ENCODE measurements around the gene PTCH1. TPM values are rescaled to one million over a fixed set of nuclear protein-coding genes. Genes with fewer than 3 reads are reported as not detected.

Gene PTCH1
- total RNA-seq, 1 donor from 2014 or later, result 3.4 TPM

- DNase-seq, result no peak
Observed at GRCh38 chr9:95437559-95437958, 79.2 kb downstream of the PTCH1 start.

GRCh38 chr9:95436416-95436815, 80.4 kb downstream of the PTCH1 start:
- DNase-seq, result no peak

- DNase-seq, result no peak
Observed at GRCh38 chr9:95435074-95435728, 81.6 kb downstream of the PTCH1 start.

GRCh38 chr9:95434116-95435073, 82.4 kb downstream of the PTCH1 start:
- DNase-seq, result no peak

- DNase-seq, result peak; percentile 34
Observed at GRCh38 chr9:95433096-95433819, 83.5 kb downstream of the PTCH1 start.

GRCh38 chr9:95431286-95431685, 85.5 kb downstream of the PTCH1 start:
- no peak for DNase-seq

GRCh38 chr9:95429948-95430620, 86.7 kb downstream of the PTCH1 start:
- DNase-seq, result no peak

- DNase-seq, result no peak
Observed at GRCh38 chr9:95429096-95429495, 87.7 kb downstream of the PTCH1 start.

GRCh38 chr9:95425910-95426551, 90.7 kb downstream of the PTCH1 start:
- peak; percentile 36 for DNase-seq

GRCh38 chr9:95422650-95423049, 94.1 kb downstream of the PTCH1 start:
- no peak for DNase-seq

GRCh38 chr9:95420518-95420917, 96.3 kb downstream of the PTCH1 start:
- no peak for DNase-seq

- no peak for DNase-seq
Observed at GRCh38 chr9:95419444-95419843, 97.3 kb downstream of the PTCH1 start.

- no peak for DNase-seq
Observed at GRCh38 chr9:95415158-95415557, 101.6 kb downstream of the PTCH1 start.

GRCh38 chr9:95413793-95414192, 103.0 kb downstream of the PTCH1 start:
- DNase-seq, result no peak

- no peak for DNase-seq
Observed at GRCh38 chr9:95411054-95411892, 105.5 kb downstream of the PTCH1 start.

GRCh38 chr9:95409650-95410426, 106.9 kb downstream of the PTCH1 start:
- peak; percentile 61 for DNase-seq

GRCh38 chr9:95407524-95407923, 109.2 kb downstream of the PTCH1 start:
- DNase-seq, result no peak

- no peak for DNase-seq
Observed at GRCh38 chr9:95406121-95406520, 110.7 kb downstream of the PTCH1 start.

- DNase-seq, result no peak
Observed at GRCh38 chr9:95399261-95399660, 117.5 kb downstream of the PTCH1 start.
